Loucy (cell line): Measurements from ENCODE around the gene IPO5.

Experiments used
- H2AFZ ChIP-seq: fragments of 200-600 bp; sonication (generic); 2 replicates; pipeline ENCODE4 v1.6.0; 2016; ENCODE audit warnings: antibody characterized with exemption, mild to moderate bottlenecking, low read length, moderate library complexity
- H3F3A ChIP-seq: fragments of 200-600 bp; 2 replicates; pipeline ENCODE4 v1.6.0; 2016; ENCODE audit warnings: antibody characterized with exemption, low read depth, mild to moderate bottlenecking
- H3K27me3 ChIP-seq: fragments of 200-600 bp; sonication (generic); 2 replicates; pipeline ENCODE4 v1.6.1; 2014; ENCODE audit warnings: low read length, mild to moderate bottlenecking; ENCODE audit not compliant: insufficient read depth, poor library complexity, severe bottlenecking
- H3K36me3 ChIP-seq: fragments of 200-600 bp; sonication (generic); 2 replicates; pipeline ENCODE4 v1.6.1; 2016; ENCODE audit warnings: low read length; ENCODE audit not compliant: insufficient read depth
- H3K4me1 ChIP-seq: fragments of 200-600 bp; sonication (generic); 2 replicates; pipeline ENCODE4 v1.5.1; 2014; ENCODE audit warnings: low read length, mild to moderate bottlenecking; ENCODE audit not compliant: insufficient read depth, poor library complexity, severe bottlenecking
- H3K4me2 ChIP-seq: fragments of 200-600 bp; sonication (generic); 2 replicates; pipeline ENCODE4 v1.6.0; 2014; ENCODE audit warnings: antibody characterized with exemption, low read length, low read depth, mild to moderate bottlenecking; ENCODE audit not compliant: poor library complexity, severe bottlenecking
- H3K4me3 ChIP-seq: fragments of 200-600 bp; sonication (generic); 2 replicates; pipeline ENCODE4 v1.5.1; 2014; ENCODE audit warnings: low read length, mild to moderate bottlenecking, mixed read lengths; ENCODE audit not compliant: poor library complexity, severe bottlenecking
- H3K79me2 ChIP-seq: fragments of 200-600 bp; sonication (generic); 2 replicates; pipeline ENCODE4 v1.6.1; 2014; ENCODE audit warnings: low read length; ENCODE audit not compliant: insufficient read depth
- H3K9ac ChIP-seq: fragments of 200-600 bp; sonication (generic); 2 replicates; pipeline ENCODE4 v1.6.0; 2014; ENCODE audit warnings: mild to moderate bottlenecking, low read depth, low read length, moderate library complexity; ENCODE audit not compliant: poor library complexity, severe bottlenecking
- H3K9me2 ChIP-seq: fragments of 200-600 bp; sonication (generic); replicated peaks from 2 replicates; pipeline ENCODE4 v1.6.1; 2016; ENCODE audit warnings: low read depth, low read length, mixed read lengths
- H3K9me3 ChIP-seq: fragments of 200-600 bp; sonication (generic); 2 replicates; pipeline ENCODE4 v1.6.1; 2014; ENCODE audit warnings: mild to moderate bottlenecking, antibody characterized with exemption, low read length, low read depth; ENCODE audit not compliant: insufficient read depth
- H4K20me1 ChIP-seq: fragments of 200-600 bp; sonication (generic); 2 replicates; pipeline ENCODE4 v1.6.0; 2014; ENCODE audit warnings: antibody characterized with exemption, low read length, mild to moderate bottlenecking; ENCODE audit not compliant: insufficient read depth, poor library complexity, severe bottlenecking
- CTCF ChIP-seq: fragments of 200-600 bp; sonication (generic); conservative IDR thresholded peaks from 2 replicates; pipeline ENCODE4 v1.5.1; 2014; ENCODE audit warnings: mild to moderate bottlenecking, antibody characterized with exemption, low read length
- EZH2phosphoT487 ChIP-seq: fragments of 200-600 bp; IDR thresholded peaks from 2 replicates; pipeline ENCODE4 v1.6.1; 2018; ENCODE audit warnings: antibody characterized with exemption, mild to moderate bottlenecking, moderate library complexity, borderline replicate concordance

The IPO5 gene

DNA sequence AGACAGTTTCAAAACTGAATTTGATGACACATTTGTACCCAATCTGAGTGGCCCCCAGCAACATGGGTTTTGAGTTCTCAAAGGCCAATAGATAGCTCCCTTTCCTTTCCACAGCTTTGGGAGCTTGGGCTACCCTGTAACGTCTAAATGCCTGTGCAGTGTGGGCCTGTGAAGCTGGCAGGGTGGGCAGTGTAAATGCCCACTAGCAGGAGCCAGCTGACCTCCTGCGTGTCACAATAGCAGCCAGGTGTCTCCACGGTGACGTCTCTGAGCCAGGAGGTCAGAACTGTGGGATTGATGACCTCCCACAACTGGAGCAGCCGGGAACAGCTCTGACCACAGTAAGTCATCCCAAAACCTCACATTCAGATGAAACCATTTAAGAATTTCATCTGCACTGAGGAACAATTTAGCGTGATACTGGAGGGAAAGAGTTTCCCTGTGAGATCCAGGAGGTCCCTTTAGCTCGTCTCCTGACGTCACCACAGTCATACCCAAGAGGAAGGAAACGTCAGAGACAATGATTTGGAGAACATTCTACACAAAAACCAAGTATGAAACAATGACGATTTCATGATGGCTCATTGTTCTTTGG lies at the start of gene IPO5:
TSS of gene IPO5 (plus strand) at position 300 of the 595 bp plus-strand sequence. CDS start 23,022 bp downstream, outside the sequence.
- Histone ChIP-seq H3K4me2 (no peak within 1 kb of the TSS), H3K9ac (no peak within 1 kb of the TSS), H2AFZ (no peak within 1 kb of the TSS), H4K20me1 (no peaks in the 10 kb centered on the region), H3K9me2 (no peaks in the 10 kb centered on the region), H3K79me2 (no peaks in the 10 kb centered on the region), H3K9me3 (no peaks in the 10 kb centered on the region), H3K36me3 (no peaks in the 10 kb centered on the region), H3K4me1 (no peaks in the 10 kb centered on the region), H3K4me3 (no peak within 1 kb of the TSS), H3K27me3 (no peaks in the 10 kb centered on the region), H3F3A (no peaks in the 10 kb centered on the region)
- TF ChIP-seq EZH2phosphoT487 (no peak), CTCF (no peak)

DNA sequence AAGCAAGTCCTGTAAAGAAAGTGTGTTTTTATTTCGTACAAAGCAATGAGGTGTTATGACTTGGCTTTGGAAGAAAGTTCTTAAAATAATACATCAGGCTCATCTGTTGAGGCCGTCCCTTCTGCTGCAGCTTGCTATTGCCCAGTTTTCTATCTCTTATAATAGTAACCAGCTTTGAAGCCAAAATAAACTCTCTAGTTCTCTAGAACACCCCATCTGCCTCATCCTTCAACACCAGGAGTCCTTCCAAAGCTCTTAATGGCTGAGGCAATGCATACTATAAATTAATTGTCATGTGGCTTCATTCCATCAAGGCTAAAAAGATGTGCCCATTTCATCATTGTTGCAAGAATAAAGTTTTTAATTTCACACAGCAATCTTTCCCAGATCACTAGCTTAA lies 49.4 kb upstream of the IPO5 start:
- Histone ChIP-seq H3F3A (no peaks in the 10 kb centered on the region), H3K9me2 (no peaks in the 10 kb centered on the region), H3K4me3 (no peak overlapping the region), H3K4me2 (no peak overlapping the region), H3K79me2 (no peaks in the 10 kb centered on the region), H3K9ac (no peak overlapping the region), H2AFZ (no peak overlapping the region), H3K4me1 (no peaks in the 10 kb centered on the region), H4K20me1 (no peaks in the 10 kb centered on the region), H3K9me3 (no peaks in the 10 kb centered on the region), H3K27me3 (no peaks in the 10 kb centered on the region), H3K36me3 (no peaks in the 10 kb centered on the region)
- TF ChIP-seq EZH2phosphoT487 (no peak), CTCF (no peak)

GRCh38 chr13:97905517-97905916 lies 48.0 kb upstream of the IPO5 start:
- no peaks in the 10 kb centered on the region for H3K27me3 ChIP-seq
- no peak overlapping the region for H3K4me3 ChIP-seq
- H3K9ac ChIP-seq, result no peak overlapping the region
- no peaks in the 10 kb centered on the region for H3K79me2 ChIP-seq
- H3K4me2 ChIP-seq, result no peak overlapping the region
- no peaks in the 10 kb centered on the region for H3F3A ChIP-seq
- no peaks in the 10 kb centered on the region for H3K9me3 ChIP-seq
- H4K20me1 ChIP-seq, result no peaks in the 10 kb centered on the region
- H2AFZ ChIP-seq, result no peak overlapping the region
- no peaks in the 10 kb centered on the region for H3K4me1 ChIP-seq
- TF ChIP-seq EZH2phosphoT487 (no peak), CTCF (no peak)
- no peaks in the 10 kb centered on the region for H3K9me2 ChIP-seq
- no peaks in the 10 kb centered on the region for H3K36me3 ChIP-seq
